Frontal cortex (tissue), 4 donors: ENCODE data around the gene COMMD10. TPM values are rescaled to one million over a fixed set of nuclear protein-coding genes. Genes with fewer than 3 reads are reported as not detected.
"Not testable (repeated sequence)": the region's sequence is repeated elsewhere in the genome, so short reads cannot be mapped to it uniquely, and the experiment has no call there.

Experiments
- DNase-seq, 2 donors: peaks; one replicate each; pipeline ENCODE4 v3.0.0; 2012; ENCODE audit warnings: low spot score in 2 of 2
- FAIRE-seq: peaks from 2 replicates; lab custom pipeline; 2012; peaks lifted over from hg19 to GRCh38; lab: Jason Lieb, UNC
- total RNA-seq: library from RNA; depleted of rRNA; stranded (reverse); fragments of >200 nt; gene quantifications from one replicate; pipeline ENCODE4 v1.2.3, GENCODE V29; 2014
- donor health status: control.
- donor health status: control.
- donor health status: control.

COMMD10 gene
- 28.5 TPM for total RNA-seq

GRCh38 chr5:116084871-116085715, at the start of gene COMMD10:
TSS of gene COMMD10 (plus strand) at chr5:116085025.
- FAIRE-seq (no peak), DNase-seq (peak; percentile 68 to 74)

- DNase-seq (no peak), FAIRE-seq (no peak)
These were observed 49.7 kb upstream of the COMMD10 start for GRCh38 chr5:116035123-116035522.

GRCh38 chr5:116037236-116037822, 47.5 kb upstream of the COMMD10 start:
- DNase-seq, result no peak

GRCh38 chr5:116038817-116039216, 46.0 kb upstream of the COMMD10 start:
- FAIRE-seq (no peak), DNase-seq (no peak)

More at GRCh38 chr5:116037236-116037822, 47.5 kb upstream of the COMMD10 start:
- no peak for FAIRE-seq

- DNase-seq (no peak), FAIRE-seq (no peak)
These were observed 42.5 kb upstream of the COMMD10 start for GRCh38 chr5:116042375-116042774.

GRCh38 chr5:116044073-116044472, 40.8 kb upstream of the COMMD10 start:
- DNase-seq, result no peak
- no peak for FAIRE-seq

- no peak for DNase-seq
- no peak for FAIRE-seq
These were observed 39.0 kb upstream of the COMMD10 start for GRCh38 chr5:116045821-116046220.

GRCh38 chr5:116046261-116046660, 38.6 kb upstream of the COMMD10 start:
- FAIRE-seq (no peak), DNase-seq (no peak)

- FAIRE-seq (no peak), DNase-seq (no peak)
These were observed 38.0 kb upstream of the COMMD10 start for GRCh38 chr5:116046823-116047222.

- DNase-seq, result no peak
- no peak for FAIRE-seq
These were observed 26.4 kb upstream of the COMMD10 start for GRCh38 chr5:116058346-116058936.

GRCh38 chr5:116062352-116062751, 22.5 kb upstream of the COMMD10 start:
- FAIRE-seq, result no peak
- no peak for DNase-seq

GRCh38 chr5:116063950-116064349, 20.9 kb upstream of the COMMD10 start:
- FAIRE-seq, result no peak
- DNase-seq, result no peak

GRCh38 chr5:116068028-116068632, 16.7 kb upstream of the COMMD10 start:
- peak; percentile 95 for FAIRE-seq
- peak in 1 of 2 donors; percentile 39 for DNase-seq

- no peak for FAIRE-seq
- DNase-seq, result no peak
These were observed 13.6 kb upstream of the COMMD10 start for GRCh38 chr5:116071211-116071610.

GRCh38 chr5:116075191-116075831, 9.5 kb upstream of the COMMD10 start:
- FAIRE-seq (no peak), DNase-seq (no peak)

- no peak for FAIRE-seq
- DNase-seq, result no peak
These were observed 8.3 kb upstream of the COMMD10 start for GRCh38 chr5:116076496-116076895.

GRCh38 chr5:116078199-116078598, 6.6 kb upstream of the COMMD10 start:
- FAIRE-seq, result no peak
- no peak for DNase-seq

- DNase-seq (peak in 1 of 2 donors; percentile 16), FAIRE-seq (no peak)
These were observed 536 bp upstream of the COMMD10 start for GRCh38 chr5:116084287-116084691.

GRCh38 chr5:116086309-116086708, 1.5 kb downstream of the COMMD10 start:
- DNase-seq, FAIRE-seq: not testable (repeated sequence)

GRCh38 chr5:116088062-116088461, 3.2 kb downstream of the COMMD10 start:
- no peak for FAIRE-seq

More at GRCh38 chr5:116088062-116088461, 3.2 kb downstream of the COMMD10 start:
- DNase-seq, result no peak
